Activated T-cell treated with anti-CD3 and anti-CD28 coated beads for 4 hours (primary cell): ENCODE measurements around the gene ACE.

Experiments used
- DNase-seq: peaks from one replicate; pipeline ENCODE4 v3.0.0-alpha.2; 2020

ACE gene

DNA sequence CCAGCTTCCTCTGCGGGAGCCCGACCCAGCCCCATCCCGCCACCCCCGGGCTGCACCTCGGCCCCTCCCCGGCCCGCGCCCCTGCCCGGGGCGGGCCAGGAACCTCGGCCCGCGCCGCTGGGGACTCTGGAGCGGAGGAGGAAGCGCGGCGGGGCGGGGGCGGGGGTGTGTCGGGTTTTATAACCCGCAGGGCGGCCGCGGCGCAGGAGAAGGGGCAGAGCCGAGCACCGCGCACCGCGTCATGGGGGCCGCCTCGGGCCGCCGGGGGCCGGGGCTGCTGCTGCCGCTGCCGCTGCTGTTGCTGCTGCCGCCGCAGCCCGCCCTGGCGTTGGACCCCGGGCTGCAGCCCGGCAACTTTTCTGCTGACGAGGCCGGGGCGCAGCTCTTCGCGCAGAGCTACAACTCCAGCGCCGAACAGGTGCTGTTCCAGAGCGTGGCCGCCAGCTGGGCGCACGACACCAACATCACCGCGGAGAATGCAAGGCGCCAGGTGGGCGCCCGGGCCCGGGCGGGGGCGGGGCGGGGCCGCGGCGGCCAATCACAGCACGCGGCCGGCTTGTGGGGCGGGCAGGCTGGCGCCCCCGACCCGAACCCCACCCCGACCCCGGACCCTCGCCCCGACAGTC is at the start of gene ACE:
ACE (plus strand) TSS at position 208 of the 626 bp plus-strand sequence; CDS start at position 242, 34 bp downstream.
- DNase-seq, result no peak

DNA sequence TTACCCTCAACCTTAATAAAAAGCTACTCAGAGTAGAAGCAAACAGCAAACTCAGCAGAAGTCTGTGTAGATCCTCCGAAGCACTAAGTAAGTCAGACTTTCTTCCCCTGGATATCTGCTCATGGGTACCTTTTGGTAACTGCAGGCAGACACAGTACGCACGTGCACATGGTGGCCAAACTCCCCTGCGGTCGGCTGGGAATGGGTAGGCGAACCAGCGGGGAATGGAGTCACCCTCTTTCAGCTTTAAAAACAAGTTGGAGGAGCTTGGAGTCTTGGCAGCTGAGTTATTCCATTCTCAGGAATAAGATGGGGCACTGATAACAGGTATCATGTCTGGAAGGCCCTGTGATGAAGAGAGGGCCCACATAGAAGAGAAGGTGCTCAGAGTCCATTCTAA is 47.1 kb upstream of the ACE start:
- no peak for DNase-seq

DNA sequence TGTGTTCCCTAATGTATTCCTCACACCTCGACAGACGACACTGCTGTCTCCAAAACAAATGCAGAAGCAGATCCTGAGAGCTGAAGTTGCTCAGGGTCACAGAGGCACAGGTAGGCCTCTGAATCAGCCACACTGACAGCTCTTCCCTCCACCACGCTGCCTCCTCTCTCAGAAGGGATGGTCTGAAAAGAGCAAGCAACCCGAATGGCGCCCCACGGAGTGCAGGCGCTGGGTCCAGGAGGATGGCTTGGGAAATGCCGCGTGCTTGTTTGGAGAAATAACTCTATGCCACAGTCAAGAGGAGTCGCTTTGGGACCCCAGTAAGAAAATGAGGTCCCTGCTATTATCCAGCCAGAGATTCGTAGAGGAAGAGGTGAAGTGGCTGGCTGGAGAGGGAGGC is 46.6 kb upstream of the ACE start:
- DNase-seq, result no peak

DNA sequence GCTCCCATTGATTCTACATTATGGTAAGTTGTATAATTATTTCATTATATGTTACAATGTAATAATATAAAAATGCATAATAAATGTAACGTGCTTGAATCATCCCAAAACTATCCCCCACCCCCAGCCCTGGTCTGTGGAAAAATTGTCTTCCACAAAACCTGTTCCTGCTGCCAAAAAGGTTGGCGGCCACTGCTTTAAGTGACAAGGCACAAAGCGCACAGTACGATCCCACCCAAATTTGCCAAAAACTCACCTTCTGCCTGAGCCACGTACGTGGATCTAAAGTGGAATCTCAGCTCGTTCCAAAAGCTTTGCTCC is 45.3 kb upstream of the ACE start:
- no peak for DNase-seq

DNA sequence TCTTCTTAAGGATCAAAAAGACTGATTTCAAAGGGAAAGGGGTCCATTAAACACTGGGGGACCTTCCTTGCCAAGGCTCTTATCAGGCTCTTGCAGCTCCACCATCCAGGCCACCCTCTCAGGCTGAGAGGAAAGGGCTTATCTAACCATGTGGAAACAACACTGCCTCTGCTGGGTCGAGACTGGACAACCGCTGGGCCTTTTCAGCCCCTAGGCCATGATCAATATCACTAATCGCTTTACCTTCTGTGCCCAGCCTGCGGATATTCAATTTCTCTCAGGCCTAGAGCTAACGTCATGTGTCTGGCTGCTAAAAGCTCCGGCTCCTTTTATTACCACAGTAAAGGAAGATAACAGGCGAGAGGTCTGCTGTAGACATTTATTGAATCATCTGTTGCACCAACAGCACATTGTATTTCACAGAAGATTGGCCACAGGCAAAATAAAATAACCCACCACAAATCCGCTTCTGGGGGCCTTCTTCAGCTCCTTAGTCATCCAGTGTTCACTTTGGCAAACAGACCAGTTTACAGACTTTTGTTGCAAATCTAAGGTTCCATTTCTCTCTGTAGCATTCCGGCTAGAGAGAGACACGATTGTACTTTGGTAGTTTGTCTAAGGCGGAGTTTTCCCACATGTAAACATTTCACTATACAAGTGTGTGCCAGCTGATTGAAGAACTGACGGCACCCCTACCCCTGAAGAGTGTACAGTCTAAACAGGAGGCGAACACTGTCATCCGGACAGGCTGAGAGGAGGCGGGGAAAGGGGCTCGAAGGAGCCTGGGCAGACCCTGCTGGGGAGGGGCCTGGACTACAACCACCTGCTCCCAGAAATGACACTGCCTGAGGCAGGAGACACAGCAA is 44.7 kb upstream of the ACE start:
- DNase-seq, result no peak

DNA sequence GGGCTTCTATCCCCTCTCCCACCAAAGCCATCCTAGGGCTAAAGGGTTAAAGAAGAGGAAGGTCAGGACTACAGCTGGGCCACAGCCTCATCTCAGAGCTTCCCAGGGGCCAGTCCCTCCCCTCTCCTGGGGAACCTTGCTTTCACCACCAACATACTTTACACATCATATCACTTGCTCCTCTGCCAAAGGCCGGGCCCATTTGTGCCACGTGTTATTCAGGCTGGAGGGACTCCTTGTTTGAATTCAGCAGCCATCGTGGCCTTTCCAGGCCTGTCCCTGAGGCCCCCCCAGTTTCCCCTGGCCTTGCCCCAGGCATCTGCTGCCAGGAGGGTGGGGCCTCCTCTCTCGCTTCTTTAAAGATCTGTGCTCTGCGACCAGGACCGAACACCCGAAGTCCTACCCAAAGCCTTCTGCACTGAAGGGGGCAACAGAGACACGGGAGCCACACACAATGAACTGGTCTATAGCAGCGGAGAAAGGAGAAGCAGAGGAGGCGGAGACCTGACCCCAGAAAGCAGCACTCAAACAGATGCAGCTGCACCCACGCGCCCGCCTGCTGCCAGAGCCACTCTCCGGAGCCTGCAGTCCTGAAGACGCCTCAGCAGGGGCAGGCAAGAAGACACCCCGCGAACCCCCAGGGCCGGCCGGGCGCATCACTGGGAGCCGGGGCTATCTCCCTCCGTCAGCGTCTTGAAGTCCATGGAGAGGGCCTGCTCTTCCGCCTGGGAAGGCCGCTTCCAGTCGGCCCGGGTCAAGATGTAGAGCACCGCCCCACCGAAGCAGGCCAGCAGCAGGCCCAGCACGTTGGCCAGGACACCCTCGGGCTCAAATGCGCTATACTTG is 42.9 kb upstream of the ACE start:
- no peak for DNase-seq

DNA sequence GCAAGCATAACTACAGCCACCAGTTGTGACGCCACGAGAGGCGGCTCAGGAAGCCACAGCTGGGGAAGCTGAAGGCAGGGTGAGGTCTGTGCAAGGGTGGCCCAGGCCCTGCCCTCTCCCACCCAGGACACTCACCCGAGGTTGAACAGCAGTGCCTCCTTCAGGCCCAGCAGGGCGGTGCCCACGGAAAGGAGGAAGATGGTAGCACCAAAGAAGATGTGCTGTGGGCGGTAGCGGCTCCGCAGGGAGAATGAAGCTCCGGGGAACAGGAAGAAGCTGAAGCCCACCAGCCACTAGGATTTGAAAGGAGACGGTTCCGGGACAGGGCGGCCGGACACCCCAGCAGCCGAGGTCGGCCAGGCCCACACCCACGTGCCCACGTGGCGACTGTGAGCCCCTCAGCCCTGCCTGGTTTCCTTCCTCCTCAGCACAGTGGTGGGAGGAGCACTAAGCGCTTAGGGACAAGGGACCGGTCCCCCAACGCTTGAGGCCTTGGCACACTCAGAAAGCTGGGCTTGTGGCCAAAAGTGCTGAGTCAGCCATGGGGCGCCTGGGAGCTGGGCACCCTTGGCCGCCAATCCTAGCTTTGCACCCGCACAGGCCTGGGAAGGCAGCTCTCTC is 41.8 kb upstream of the ACE start:
- no peak for DNase-seq

DNA sequence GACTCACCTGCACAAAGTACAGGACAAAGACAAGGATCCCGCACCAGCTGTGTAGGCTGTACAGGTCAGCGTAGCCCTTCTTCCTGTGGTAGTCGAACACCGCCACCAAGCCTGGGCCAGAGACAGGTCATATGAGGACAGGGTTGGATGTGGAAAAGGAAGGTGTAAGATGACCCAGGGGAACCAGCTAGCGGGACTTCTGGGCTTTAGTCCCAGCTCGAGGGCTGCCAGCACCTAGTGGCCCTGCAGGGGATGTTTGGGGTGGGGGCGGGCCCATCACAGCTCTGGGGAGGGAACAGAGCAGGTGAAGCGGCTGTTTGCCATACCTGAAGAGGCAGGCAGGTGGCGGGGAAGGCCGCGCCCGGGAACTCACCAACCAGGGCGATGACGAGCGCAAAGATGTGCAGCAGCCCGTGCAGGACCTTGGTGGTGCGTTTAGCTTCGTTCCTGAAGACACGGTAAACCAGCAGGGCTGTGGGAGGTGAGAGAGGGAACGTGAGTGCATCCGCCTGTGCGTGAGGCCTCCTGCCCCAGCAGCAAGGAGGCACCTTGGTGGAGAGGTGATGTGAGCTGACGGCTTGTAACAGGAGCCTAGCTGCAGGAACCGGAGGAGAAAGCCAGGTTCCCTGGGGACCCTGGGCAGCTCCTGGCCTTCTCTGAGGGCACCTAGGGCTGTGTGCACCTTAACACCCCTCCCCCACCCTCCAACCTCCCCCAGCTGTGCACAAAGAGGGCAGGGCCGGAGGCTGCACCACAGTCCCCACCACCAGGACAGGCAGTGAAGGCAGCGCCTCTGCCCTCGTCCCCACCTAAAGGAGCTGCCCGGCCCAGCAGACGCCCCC is 41.0 kb upstream of the ACE start:
- no peak for DNase-seq

DNA sequence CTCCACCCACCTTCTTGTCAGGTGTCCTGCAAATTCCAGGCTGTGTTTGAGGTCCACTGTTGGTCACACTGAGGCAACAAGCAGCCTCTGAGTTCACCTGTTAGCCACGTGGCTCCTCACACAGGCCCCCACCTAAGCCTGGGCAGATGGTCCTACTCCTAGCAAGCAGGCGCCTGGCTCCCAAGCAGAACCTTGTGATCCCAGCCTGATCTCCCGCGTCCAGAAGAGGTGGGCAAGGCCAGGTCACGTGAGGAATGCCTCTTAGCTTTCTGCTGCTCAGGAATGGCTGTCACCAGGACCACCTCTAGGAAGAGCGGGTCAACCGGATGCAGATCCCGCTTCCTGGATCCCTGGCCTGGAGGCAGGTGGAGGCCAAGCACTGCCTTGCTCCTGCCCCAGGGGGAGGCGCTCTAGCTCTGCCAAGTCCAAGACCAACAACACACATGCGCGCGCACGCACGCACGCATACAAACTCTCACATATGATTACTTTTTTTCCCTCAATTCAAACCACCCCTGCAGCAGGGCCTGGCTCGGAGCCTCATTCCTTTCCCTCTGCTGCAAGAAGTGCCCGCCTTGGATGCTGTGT is 40.2 kb upstream of the ACE start:
- no peak for DNase-seq

DNA sequence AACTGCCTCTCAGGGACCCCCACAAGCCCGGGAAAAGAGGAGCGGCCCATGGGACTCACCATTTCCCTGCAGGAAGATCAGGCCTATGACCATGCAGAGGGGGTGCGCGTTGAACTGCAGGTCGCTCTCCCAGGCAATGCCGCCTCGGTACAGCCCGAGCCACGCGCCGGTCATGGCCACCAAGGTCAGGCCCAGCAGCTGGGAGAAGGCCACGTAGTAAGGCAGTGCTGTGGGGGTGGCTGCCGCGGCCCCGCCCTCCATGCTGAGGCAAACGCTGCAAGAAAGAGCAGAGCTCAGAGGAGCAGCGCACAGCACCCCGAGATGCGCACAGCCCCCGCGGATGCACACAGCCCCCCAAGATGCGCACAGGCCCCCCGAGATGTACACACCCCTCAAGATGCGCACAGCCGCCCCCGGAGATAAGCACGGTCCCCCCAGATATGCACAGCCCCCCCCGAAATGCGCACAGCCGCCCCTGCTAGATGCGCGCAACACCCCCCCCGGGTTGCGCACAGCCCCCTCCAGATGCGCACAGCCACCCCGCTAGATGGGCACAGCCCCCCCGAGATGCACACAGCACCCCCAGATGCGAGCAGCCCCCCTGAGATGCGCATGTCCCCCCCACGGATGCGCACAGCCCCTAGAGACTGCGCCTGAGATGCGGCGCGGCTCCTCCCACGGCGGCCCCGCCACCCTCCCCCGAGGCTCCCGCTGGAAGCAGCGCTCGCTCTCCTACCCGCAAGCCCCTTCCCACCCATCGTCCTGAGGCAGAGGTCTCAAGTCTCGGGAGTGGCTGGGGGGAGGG is 39.4 kb upstream of the ACE start:
- DNase-seq, result no peak

DNA sequence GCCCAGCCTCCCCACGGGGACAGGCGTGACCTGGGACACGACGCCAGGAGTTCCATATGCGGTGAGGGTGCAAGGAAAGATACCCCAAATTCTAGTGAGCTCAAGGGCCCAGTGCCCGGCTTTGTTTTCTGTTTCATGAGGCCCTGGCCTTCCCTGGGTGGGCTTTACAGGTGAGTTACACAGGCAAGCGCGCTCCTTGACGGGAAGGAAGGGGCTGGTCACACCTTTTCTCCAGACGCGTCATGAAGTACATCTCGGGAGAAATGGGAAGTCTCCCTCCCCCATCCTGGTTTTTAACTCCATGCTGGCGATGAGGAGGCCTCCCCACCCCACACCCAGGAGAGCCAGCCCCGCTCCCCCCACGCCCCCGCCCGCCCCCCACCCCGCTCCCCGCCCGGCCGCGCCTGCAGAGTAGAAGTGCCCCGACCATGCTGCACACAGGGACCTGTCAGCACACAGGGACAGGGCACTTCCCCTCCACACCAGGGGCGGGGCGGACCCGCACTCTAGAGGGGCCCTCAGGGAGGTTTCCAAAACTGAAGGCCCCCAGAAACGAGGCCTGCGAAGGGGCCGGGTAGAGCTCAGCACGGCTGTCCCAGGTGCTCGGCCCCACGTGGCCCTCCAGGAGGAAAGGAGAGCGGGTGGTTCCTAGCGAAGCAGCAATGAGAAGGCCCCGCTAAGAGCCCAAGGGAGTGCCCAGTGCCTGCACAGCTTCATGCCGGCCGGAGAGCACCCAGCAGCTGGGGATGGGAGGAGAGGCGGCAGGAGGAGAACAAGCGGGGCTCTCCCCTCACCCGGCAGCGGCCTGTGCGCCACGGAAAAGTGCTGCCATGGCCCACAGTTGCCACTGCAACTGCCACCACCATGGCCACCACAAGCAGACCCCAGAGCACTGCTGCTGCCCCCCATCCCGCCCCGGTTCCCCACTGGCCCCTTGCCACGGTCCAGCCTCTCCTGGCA is 38.5 kb upstream of the ACE start:
- no peak for DNase-seq

DNA sequence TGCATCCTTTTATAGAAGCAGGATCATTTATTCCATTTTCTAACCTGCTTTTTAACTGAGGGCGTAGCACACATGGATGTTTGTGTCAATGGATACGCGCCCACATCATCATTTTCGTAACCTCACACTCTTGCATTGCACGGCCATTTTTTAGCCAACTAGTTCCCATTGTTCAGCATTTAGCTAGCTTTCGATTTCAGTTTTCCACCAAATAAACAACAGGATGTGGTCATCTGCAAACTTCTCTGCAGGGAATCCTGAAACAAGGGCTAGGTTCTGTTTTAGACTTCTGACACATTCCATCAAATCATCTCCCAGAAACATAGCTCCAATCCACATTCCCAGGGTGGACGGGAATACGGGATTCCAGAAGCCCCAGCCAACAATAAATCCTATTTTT is 37.2 kb upstream of the ACE start:
- no peak for DNase-seq

DNA sequence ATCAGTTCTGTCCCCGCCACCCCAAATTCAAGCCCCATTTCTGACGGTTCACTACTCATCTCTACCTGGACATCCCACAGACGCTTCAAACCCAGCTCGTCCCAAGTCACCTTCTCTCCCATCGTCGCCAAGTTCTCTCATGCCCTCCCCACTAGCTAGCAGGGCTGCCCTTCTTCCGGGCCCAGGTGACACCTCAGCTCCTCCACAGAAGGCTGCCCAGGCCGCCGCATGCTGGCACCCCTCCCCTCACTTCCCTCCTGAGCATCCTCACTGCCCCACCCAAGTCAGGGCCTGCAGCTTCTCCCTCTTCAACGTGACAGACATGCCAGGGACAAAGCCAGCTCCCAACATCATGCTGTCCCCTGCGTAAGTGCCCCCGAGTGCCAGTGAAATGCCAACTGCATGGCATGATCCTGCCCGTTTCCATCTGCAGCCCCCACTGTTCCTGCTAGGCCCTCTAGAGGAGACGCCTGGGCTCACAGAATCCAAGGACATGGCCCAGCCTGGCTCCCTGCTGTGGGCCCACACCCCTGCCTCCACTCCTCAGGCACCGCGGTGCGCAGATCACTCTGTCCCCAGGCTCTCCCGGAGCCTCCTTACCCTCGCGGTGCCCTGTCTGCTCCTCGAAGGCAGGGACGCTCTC is 36.6 kb upstream of the ACE start:
- no peak for DNase-seq

DNA sequence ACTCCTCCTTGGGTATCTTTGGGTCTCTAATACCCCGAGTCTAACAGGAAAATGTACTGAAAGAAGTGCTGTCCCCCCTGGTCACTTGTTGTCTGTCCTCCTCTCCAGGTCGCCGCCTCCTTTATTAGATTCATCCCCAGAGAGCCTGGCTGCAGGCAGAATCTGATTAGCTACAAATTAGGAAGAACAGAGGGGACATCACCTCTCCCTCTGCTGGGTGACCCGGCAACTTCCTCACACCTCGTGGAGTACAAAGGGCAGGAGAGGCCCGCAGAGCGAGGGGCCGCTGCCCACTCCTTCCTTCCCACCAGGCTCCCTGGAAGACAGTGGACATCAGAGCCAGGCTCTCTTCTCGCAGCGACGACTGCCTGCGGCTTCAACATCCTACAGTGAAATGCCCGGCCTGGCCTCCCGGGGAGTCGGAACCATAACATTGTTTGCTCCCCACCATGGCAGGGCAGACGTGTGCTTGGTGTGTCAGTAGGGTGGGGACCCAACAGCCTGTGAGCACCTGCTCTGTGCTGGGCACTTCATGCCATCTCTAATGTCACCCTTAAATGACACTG is 36.0 kb upstream of the ACE start:
- DNase-seq, result no peak

DNA sequence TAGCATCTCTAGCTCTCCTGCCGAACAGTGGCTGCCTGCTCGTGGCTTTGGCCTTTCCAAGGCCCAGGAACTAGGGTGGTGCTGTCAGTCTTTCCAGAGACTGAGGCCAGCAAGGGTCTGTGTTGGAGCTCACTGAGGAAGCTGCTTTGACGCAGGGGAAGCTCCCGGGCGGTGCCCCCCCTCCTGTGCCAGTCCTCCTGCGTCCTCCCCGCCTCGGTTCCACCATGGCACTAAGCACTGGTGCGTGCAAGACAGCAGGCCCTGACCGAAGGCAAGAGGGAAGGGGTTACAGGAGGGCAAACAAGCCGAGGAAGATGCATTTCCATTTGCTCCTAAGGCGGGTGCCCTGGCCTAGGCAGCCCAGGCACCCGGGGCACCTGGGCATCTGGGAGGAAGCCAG is 35.2 kb upstream of the ACE start:
- DNase-seq, result no peak

DNA sequence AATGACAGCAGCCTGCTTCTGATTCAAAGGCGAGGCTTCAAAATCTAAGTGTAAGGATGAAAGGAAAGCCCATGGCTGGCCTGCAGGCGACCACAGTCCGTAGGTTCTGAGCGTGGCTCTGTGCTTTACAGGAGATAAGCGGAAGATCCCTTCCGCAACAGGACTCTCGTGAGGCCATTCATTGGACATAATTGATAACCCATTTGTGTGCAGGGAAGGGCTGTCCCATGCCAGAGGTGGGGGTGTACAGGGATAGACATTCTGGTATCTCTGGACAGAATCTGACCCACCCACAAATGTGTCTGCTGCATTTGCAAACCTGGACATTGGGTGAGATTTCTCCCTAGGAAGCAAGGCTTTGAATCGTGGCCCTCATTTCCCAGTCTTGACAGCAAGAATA is 34.8 kb upstream of the ACE start:
- no peak for DNase-seq

DNA sequence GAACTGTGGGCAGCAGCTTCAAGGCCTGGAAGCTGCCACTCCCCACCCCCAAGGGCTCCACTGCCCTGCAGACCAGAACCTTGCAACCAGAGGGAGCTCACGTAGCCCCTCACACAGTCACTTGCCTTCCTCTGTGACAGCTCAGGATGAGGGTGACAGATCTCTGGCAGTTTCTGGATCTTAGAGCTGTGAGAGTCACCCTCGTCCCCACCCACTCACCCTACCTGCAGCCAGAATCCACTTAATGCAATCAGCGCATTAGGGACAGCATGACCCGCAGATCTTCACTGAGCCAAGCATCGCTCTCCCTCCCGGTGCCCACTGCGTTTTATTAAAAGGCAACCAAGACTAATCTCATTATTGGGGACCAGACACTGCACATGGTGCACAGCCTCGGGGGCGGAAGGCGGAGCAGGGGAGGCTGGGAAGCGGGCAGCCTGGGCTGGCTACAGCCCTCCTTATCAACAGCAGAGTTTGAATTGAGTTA is 34.3 kb upstream of the ACE start:
- no peak for DNase-seq

DNA sequence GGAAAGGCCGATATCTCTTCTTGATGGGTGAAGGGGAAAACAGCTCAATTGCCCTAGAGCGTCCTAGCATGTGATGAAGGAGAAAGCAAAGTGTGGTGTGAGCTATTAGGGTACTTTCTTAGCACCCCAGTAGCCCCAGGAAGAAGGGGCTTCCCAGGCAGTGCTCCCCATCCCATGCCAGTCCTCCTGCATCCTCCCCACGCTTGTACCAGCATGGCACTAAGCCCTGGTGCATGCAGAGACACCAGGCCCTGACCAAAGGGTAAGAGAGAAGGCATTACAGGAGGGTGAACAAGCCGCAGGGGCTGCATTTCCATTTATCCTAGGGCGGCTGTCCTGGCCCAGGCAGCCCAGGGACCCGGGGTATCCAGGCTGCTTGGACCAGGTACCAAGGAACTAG is 33.8 kb upstream of the ACE start:
- no peak for DNase-seq

DNA sequence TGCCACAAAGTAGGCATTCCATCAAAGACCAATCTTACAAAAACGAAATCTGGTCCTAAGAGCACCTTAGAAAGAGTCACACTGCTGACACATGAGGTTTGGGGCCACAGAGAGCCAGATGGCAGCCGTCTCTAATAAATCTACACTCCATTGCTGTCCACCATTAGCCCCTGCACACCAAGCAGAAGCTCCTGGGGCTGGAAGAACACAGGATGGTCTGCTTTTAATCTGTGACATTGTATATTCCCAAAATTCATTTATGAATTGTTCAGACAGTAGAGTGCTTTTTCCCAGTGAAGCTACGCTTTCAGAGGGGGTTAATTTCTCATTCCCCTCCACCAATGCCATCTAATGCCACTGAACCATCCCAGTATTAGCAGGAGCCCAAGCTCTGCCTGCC is 32.4 kb upstream of the ACE start:
- no peak for DNase-seq
